ACC112 (cell line): ENCODE results near the gene KCNB1.

Experiments
- H2AFZ ChIP-seq: fragments of 200-600 bp; sonication (generic); one replicate; pipeline ENCODE4 v1.6.0; 2017; ENCODE audit warnings: antibody characterized with exemption, low read length; ENCODE audit not compliant: unreplicated experiment
- H3K27ac ChIP-seq: fragments of 200-600 bp; sonication (generic); 2 replicates; pipeline ENCODE4 v1.5.1; 2014; ENCODE audit warnings: low read depth, mild to moderate bottlenecking, antibody characterized with exemption, low read length, moderate library complexity
- H3K27me3 ChIP-seq: fragments of 200-600 bp; sonication (generic); 2 replicates; pipeline ENCODE4 v1.6.1; 2014; ENCODE audit warnings: mild to moderate bottlenecking, antibody characterized with exemption, low read length, moderate library complexity, mixed read lengths; ENCODE audit not compliant: insufficient read depth
- H3K36me3 ChIP-seq: fragments of 200-600 bp; sonication (generic); 2 replicates; pipeline ENCODE4 v1.6.1; 2016; ENCODE audit warnings: mild to moderate bottlenecking, antibody characterized with exemption, low read length, moderate library complexity, mixed read lengths; ENCODE audit not compliant: insufficient read depth
- H3K4me1 ChIP-seq: fragments of 200-600 bp; sonication (generic); one replicate; pipeline ENCODE4 v1.6.1; 2016; ENCODE audit warnings: low read length, mixed read lengths; ENCODE audit not compliant: insufficient read depth, unreplicated experiment, control insufficient read depth
- H3K4me3 ChIP-seq: fragments of 200-600 bp; sonication (generic); 2 replicates; pipeline ENCODE4 v1.5.1; 2014; ENCODE audit warnings: mild to moderate bottlenecking, low read depth, low read length
- H3K79me2 ChIP-seq: fragments of 200-600 bp; sonication (generic); one replicate; pipeline ENCODE4 v1.6.0; 2016; ENCODE audit warnings: low read length; ENCODE audit not compliant: control insufficient read depth, unreplicated experiment, insufficient read depth

KCNB1 gene

DNA sequence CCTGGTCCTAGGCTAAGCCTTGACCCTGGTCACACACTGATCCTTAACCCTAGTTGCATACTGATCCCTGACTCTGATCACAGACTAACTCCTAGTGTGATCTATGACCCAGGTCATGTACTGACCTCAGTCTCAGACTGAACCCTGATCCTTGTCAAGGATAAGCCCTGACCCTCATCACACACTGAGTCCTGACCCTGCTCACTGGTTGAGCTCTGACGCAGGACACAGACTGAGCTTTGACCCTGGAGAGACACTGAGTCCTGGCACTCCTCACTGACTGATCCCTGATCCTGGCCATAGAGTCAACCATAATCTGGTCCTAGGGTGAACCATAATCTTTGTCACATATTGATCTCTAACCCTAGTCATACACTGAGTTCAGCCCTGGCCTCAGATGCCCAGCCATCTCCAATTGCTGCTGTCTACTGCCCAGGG lies 37.9 kb downstream of the KCNB1 start:
- H3K27ac ChIP-seq: no peak overlapping the region
- no peaks in the 10 kb centered on the region for H3K4me1 ChIP-seq
- no peaks in the 10 kb centered on the region for H3K79me2 ChIP-seq
- H3K4me3 ChIP-seq: no peak overlapping the region
- no peak overlapping the region for H2AFZ ChIP-seq
- no peaks in the 10 kb centered on the region for H3K36me3 ChIP-seq
- peaks cover 44% of the 10 kb centered on the region for H3K27me3 ChIP-seq

GRCh38 chr20:49437057-49437456 lies 45.4 kb downstream of the KCNB1 start:
- Histone ChIP-seq H2AFZ (no peak overlapping the region), H3K4me3 (no peak overlapping the region), H3K79me2 (no peaks in the 10 kb centered on the region), H3K27ac (no peak overlapping the region), H3K27me3 (peaks cover 61% of the 10 kb centered on the region), H3K4me1 (no peaks in the 10 kb centered on the region), H3K36me3 (no peaks in the 10 kb centered on the region)

DNA sequence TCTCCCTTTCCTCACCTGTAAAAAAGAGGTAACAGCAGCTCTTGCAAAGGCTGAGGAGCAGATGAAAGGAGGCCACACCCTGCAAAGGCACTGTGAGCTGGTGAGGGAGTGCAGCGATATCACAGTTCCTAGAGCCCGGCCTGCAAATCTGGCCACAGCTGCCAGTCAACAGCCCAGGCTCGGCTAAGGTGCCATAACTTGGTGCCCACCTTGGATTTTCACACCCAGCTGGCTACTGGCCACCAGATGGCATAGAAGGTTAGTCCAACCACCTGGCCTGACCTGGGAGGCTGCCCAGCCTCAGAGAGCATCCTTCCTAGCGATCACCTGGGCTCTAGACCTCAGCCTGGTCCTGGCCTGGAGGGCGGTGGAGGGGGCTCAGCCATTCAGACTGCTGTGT lies 46.8 kb downstream of the KCNB1 start:
- no peaks in the 10 kb centered on the region for H3K36me3 ChIP-seq
- no peaks in the 10 kb centered on the region for H3K4me1 ChIP-seq
- H2AFZ ChIP-seq: no peak overlapping the region
- peaks cover 55% of the 10 kb centered on the region for H3K27me3 ChIP-seq
- no peak overlapping the region for H3K27ac ChIP-seq
- no peaks in the 10 kb centered on the region for H3K79me2 ChIP-seq
- no peak overlapping the region for H3K4me3 ChIP-seq

DNA sequence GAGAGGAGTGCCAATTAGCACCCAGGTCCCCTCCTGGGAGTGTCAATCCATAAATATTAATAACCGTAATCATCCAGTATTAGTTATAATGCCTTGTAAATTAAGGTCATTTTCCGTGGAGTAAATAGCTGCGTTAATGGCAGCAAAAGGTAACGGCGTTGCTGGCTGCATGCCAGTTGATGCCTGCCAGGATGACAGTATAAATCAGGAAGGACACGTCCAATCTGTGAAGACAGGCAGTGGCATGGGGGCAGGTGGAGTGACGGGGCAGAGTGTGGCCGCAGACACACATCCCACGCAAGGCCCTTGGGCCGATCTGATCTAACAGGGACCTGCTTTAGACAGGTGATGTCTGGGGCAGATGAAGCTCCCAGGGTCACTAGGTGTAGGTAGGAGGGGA lies 49.1 kb downstream of the KCNB1 start:
- no peak overlapping the region for H3K4me3 ChIP-seq
- peaks cover 64% of the 10 kb centered on the region for H3K27me3 ChIP-seq
- no peaks in the 10 kb centered on the region for H3K4me1 ChIP-seq
- H3K27ac ChIP-seq: no peak overlapping the region
- no peaks in the 10 kb centered on the region for H3K36me3 ChIP-seq
- H2AFZ ChIP-seq: no peak overlapping the region
- no peaks in the 10 kb centered on the region for H3K79me2 ChIP-seq

GRCh38 chr20:49432550-49432949 lies 49.9 kb downstream of the KCNB1 start:
- H3K27ac ChIP-seq: no peak overlapping the region
- no peaks in the 10 kb centered on the region for H3K79me2 ChIP-seq
- H3K27me3 ChIP-seq: peaks cover 64% of the 10 kb centered on the region
- H3K36me3 ChIP-seq: no peaks in the 10 kb centered on the region
- H2AFZ ChIP-seq: no peak overlapping the region
- no peaks in the 10 kb centered on the region for H3K4me1 ChIP-seq
- H3K4me3 ChIP-seq: no peak overlapping the region

DNA sequence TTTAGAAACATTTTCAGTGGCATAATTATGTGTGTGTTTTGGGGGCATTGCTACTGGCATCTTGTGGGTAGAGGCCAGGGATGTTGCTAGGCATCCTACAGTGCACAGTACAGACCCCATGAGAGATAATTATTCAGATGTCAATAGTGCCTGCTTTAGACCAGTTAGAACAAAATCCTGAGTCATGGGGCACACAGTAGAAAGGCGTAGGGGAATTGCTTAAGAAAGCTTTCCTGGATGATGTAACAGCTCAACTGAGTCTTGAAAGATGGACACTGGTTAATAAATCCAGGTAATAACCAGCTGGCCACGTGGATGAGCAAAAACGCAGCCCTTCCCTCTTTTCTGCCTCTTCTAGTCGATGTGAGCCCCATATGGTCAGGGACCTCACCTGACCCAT lies 51.1 kb downstream of the KCNB1 start:
- Histone ChIP-seq H3K4me3 (no peak overlapping the region), H3K79me2 (no peaks in the 10 kb centered on the region), H3K27ac (no peak overlapping the region)

GRCh38 chr20:49430320-49430719 lies 52.1 kb downstream of the KCNB1 start:
- Histone ChIP-seq H3K27ac (no peak overlapping the region), H3K27me3 (peaks cover 60% of the 10 kb centered on the region), H3K79me2 (no peaks in the 10 kb centered on the region), H3K4me3 (no peak overlapping the region), H3K4me1 (no peaks in the 10 kb centered on the region), H3K36me3 (no peaks in the 10 kb centered on the region), H2AFZ (no peak overlapping the region)

More for the DNA sequence above, 51.1 kb downstream of the KCNB1 start:
- no peak overlapping the region for H2AFZ ChIP-seq
- H3K4me1 ChIP-seq: no peaks in the 10 kb centered on the region
- no peaks in the 10 kb centered on the region for H3K36me3 ChIP-seq
- H3K27me3 ChIP-seq: peaks cover 64% of the 10 kb centered on the region

DNA sequence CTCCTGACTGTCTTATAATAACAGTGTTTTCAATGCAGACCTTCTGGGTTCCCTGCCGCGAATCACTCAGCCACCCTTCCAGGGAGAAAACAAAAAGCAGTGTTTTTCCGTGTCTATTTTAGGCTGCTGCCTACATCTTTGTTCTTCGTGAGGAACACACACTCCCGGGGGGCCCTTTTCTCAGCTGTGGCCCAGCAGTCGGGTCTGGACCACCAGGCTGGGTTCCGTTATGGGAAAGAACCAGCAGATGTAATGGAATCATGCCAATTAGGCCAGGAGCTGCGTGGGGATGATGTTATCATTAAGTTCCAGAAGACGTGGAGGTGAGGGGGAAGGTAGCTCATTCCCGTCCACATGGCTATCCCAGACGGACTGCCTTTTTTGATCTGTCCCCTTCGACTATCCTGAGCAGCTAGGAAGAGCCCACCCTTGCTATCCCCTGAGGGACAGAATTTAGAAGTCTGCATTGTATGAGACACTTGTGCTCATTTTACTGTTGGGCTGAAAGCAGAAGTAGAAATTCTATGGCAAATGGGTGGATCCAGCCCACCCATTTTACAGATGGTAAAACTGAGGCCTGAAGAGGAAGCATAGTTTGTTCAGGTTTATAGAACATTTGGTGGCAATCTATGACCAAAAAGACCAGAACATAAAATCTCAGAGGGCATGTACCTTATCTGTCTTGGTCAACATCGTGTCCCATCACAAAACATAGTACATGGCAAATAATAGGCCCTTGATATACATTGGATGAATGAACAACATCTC lies 54.5 kb downstream of the KCNB1 start:
- Histone ChIP-seq H3K4me1 (no peaks in the 10 kb centered on the region), H3K36me3 (no peaks in the 10 kb centered on the region), H3K27ac (no peak overlapping the region), H2AFZ (no peak overlapping the region), H3K79me2 (no peaks in the 10 kb centered on the region), H3K27me3 (peaks cover 77% of the 10 kb centered on the region), H3K4me3 (no peak overlapping the region)

DNA sequence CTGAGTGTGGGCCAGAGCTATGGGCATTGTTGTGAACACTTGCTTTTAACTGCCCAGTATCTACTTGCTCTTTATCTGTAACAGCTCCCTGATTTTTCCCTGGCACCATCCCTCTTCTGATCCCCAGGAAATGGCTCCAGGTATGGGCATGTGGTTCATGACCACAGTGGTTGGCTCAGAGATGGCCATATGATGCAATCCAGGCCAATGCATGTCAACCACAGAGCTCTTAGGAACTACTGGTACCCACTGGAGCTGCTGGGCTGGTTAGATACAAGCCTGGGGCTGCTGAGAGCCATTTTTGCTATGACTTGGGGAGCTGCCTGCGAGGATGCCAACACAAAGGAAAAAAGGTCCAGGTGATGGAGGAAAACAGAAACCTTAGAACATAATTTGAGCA lies 55.6 kb downstream of the KCNB1 start:
- no peak overlapping the region for H3K27ac ChIP-seq

DNA sequence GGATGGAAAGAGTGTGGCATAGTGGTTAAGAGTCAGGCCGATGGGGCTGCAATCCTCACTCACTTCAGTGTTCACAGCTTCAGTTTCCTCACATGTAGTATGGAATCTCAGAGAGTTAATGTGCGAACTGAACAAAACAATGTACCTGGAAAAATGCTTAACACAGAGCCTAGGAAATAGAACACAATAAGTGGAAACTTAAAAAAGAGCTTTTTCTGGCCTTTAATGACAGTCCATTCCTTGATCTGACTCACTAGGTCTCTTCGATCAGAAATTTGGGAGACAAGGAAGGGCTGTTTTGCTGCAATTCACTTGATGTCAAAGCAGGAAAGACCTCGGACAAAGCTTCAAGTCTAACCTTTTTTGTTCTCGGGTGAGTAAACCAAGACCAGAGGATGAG lies 56.1 kb downstream of the KCNB1 start:
- no peaks in the 10 kb centered on the region for H3K4me1 ChIP-seq
- no peak overlapping the region for H3K4me3 ChIP-seq
- no peak overlapping the region for H2AFZ ChIP-seq
- no peaks in the 10 kb centered on the region for H3K79me2 ChIP-seq
- H3K27ac ChIP-seq: no peak overlapping the region
- no peaks in the 10 kb centered on the region for H3K36me3 ChIP-seq
- peaks cover 78% of the 10 kb centered on the region for H3K27me3 ChIP-seq

More for the DNA sequence above, 55.6 kb downstream of the KCNB1 start:
- Histone ChIP-seq H3K4me1 (no peaks in the 10 kb centered on the region), H3K27me3 (peaks cover 76% of the 10 kb centered on the region), H3K36me3 (no peaks in the 10 kb centered on the region), H2AFZ (no peak overlapping the region), H3K4me3 (no peak overlapping the region), H3K79me2 (no peaks in the 10 kb centered on the region)

GRCh38 chr20:49424536-49424935 lies 57.9 kb downstream of the KCNB1 start:
- no peaks in the 10 kb centered on the region for H3K79me2 ChIP-seq
- H3K4me3 ChIP-seq: no peak overlapping the region
- H3K27me3 ChIP-seq: peaks cover 70% of the 10 kb centered on the region
- H3K27ac ChIP-seq: no peak overlapping the region
- no peak overlapping the region for H2AFZ ChIP-seq
- no peaks in the 10 kb centered on the region for H3K4me1 ChIP-seq
- H3K36me3 ChIP-seq: no peaks in the 10 kb centered on the region
